WI38 (cell line): ENCODE measurements around the gene CRYGS.
A peak's percentile ranks its signal among the peaks of the same experiment; 100 is the strongest.
"Not testable (repeated sequence)": the region's sequence is repeated elsewhere in the genome, so short reads cannot be mapped to it uniquely, and the experiment has no call there.

Experiments
- H3K4me3 ChIP-seq: 2 replicates; pipeline ENCODE4 v1.5.1; 2011; ENCODE audit warnings: low read depth, mild to moderate bottlenecking, control low read depth, low read length
- CTCF ChIP-seq: IDR thresholded peaks from 2 replicates; pipeline ENCODE4 v1.5.1; 2012; ENCODE audit warnings: low read depth, mild to moderate bottlenecking, control low read depth, low read length

The CRYGS gene

GRCh38 chr3:186587183-186587582 is 43.0 kb upstream of the CRYGS start:
- H3K4me3 ChIP-seq = no peak overlapping the region
- no peak for TF ChIP-seq CTCF

- H3K4me3 ChIP-seq = not testable (repeated sequence)
These were observed 42.1 kb upstream of the CRYGS start for GRCh38 chr3:186586245-186586644.

GRCh38 chr3:186583831-186584230 is 39.7 kb upstream of the CRYGS start:
- H3K4me3 ChIP-seq = no peak overlapping the region
- no peak for TF ChIP-seq CTCF

- no peak for TF ChIP-seq CTCF
- no peak overlapping the region for H3K4me3 ChIP-seq
These were observed 38.4 kb upstream of the CRYGS start for GRCh38 chr3:186582541-186582940.

- no peak overlapping the region for H3K4me3 ChIP-seq
- no peak for TF ChIP-seq CTCF
These were observed 36.6 kb upstream of the CRYGS start for GRCh38 chr3:186580785-186581184.

GRCh38 chr3:186577521-186577920 is 33.3 kb upstream of the CRYGS start:
- no peak for TF ChIP-seq CTCF
- no peak overlapping the region for H3K4me3 ChIP-seq

GRCh38 chr3:186571644-186572013 is 27.4 kb upstream of the CRYGS start:
- peak overlapping the region; percentile 79 for H3K4me3 ChIP-seq
- no peak for TF ChIP-seq CTCF

GRCh38 chr3:186570941-186571643 is 26.9 kb upstream of the CRYGS start:
- TF ChIP-seq CTCF = no peak
- peak overlapping the region; percentile 79 for H3K4me3 ChIP-seq
